Right renal pelvis (tissue), 4 donors: ENCODE measurements around the gene BATF. TPM values are rescaled to one million over a fixed set of nuclear protein-coding genes. Genes with fewer than 3 reads are reported as not detected.

Source experiments
- DNase-seq, 4 donors: peaks; one replicate each; pipeline ENCODE4 v3.0.0-alpha.2; 2013; ENCODE audit warnings: low read depth in 4 of 4, low spot score in 3 of 4, missing footprints in 1 of 4
- polyA plus RNA-seq, 4 donors: library from polyadenylated mRNA; unstranded; fragments of 120-200 nt; gene quantifications; one replicate each; pipeline ENCODE4 v1.2.1, GENCODE V29; 2013; ENCODE audit not compliant: insufficient read length in 4 of 4

BATF gene
- polyA plus RNA-seq, 4 donors: 0.50 to 1.00 (median 0.97) TPM; not detected in 1

- no peak for DNase-seq
Measured at GRCh38 chr14:75499084-75499875, 23.0 kb upstream of the BATF start.

- no peak for DNase-seq
Measured at GRCh38 chr14:75501080-75501479, 21.2 kb upstream of the BATF start.

GRCh38 chr14:75504411-75504810, 17.9 kb upstream of the BATF start:
- DNase-seq: no peak

- no peak for DNase-seq
Measured at GRCh38 chr14:75506930-75507329, 15.3 kb upstream of the BATF start.

- no peak for DNase-seq
Measured at GRCh38 chr14:75510547-75510946, 11.7 kb upstream of the BATF start.

- no peak for DNase-seq
Measured at GRCh38 chr14:75511201-75511600, 11.1 kb upstream of the BATF start.

GRCh38 chr14:75513911-75514672, 8.2 kb upstream of the BATF start:
- no peak for DNase-seq

- DNase-seq: no peak
Measured at GRCh38 chr14:75514673-75515628, 7.3 kb upstream of the BATF start.

GRCh38 chr14:75515629-75515996, 6.7 kb upstream of the BATF start:
- DNase-seq: no peak

GRCh38 chr14:75518625-75519024, 3.6 kb upstream of the BATF start:
- no peak for DNase-seq

GRCh38 chr14:75519394-75519793, 2.9 kb upstream of the BATF start:
- DNase-seq: no peak

GRCh38 chr14:75519826-75520728, 2.2 kb upstream of the BATF start:
- DNase-seq: no peak

- DNase-seq: no peak
Measured at GRCh38 chr14:75520852-75521251, 1.4 kb upstream of the BATF start.

GRCh38 chr14:75521415-75522199, 662 bp upstream of the BATF start:
- DNase-seq: no peak

GRCh38 chr14:75522983-75523318, 682 bp downstream of the BATF start:
- no peak for DNase-seq

- no peak for DNase-seq
Measured at GRCh38 chr14:75523771-75524171, 1.5 kb downstream of the BATF start.

- DNase-seq: no peak
Measured at GRCh38 chr14:75525969-75526368, 3.7 kb downstream of the BATF start.

GRCh38 chr14:75527449-75528163, 5.3 kb downstream of the BATF start:
- DNase-seq: no peak

- DNase-seq: no peak
Measured at GRCh38 chr14:75531256-75531655, 9.0 kb downstream of the BATF start.
